H9 (cell line): ENCODE data around the gene CDCP2. TPM values are rescaled to one million over a fixed set of nuclear protein-coding genes. Genes with fewer than 3 reads are reported as not detected.

Experiments used
- DNase-seq: peaks from one replicate; pipeline ENCODE4 v3.0.0-alpha.2; 2017
- H2AFZ ChIP-seq: one replicate; pipeline ENCODE4 v1.6.1; 2013; ENCODE audit warnings: mild to moderate bottlenecking, low read length, control low read depth, moderate library complexity
- H2AK5ac ChIP-seq: 2 replicates; pipeline ENCODE4 v1.6.1; 2013; ENCODE audit warnings: low read length, control low read depth, mixed read lengths; ENCODE audit not compliant: insufficient read length
- H2BK120ac ChIP-seq: one replicate; pipeline ENCODE4 v1.6.1; 2013; ENCODE audit warnings: low read depth, mild to moderate bottlenecking, low read length, control low read depth, inconsistent platforms; ENCODE audit not compliant: poor library complexity, severe bottlenecking
- H2BK12ac ChIP-seq: 2 replicates; pipeline ENCODE4 v1.6.1; 2013; ENCODE audit warnings: low read length, control low read depth, mixed read lengths, low read depth; ENCODE audit not compliant: insufficient read length
- H2BK15ac ChIP-seq: 2 replicates; pipeline ENCODE4 v1.6.1; 2013; ENCODE audit warnings: low read depth, low read length, control low read depth
- H2BK20ac ChIP-seq: one replicate; pipeline ENCODE4 v1.6.1; 2013; ENCODE audit warnings: low read depth, mild to moderate bottlenecking, low read length, control low read depth, inconsistent platforms; ENCODE audit not compliant: poor library complexity, severe bottlenecking
- H2BK5ac ChIP-seq: 2 replicates; pipeline ENCODE4 v1.6.1; 2013; ENCODE audit warnings: low read length, control low read depth, mixed read lengths; ENCODE audit not compliant: insufficient read length
- H3K14ac ChIP-seq: 2 replicates; pipeline ENCODE4 v1.6.1; 2013; ENCODE audit warnings: low read length, control low read depth; ENCODE audit not compliant: insufficient read depth
- H3K18ac ChIP-seq: 2 replicates; pipeline ENCODE4 v1.6.1; 2013; ENCODE audit warnings: low read depth, mild to moderate bottlenecking, mixed read lengths, low read length, control low read depth; ENCODE audit not compliant: insufficient read length
- H3K23ac ChIP-seq: 2 replicates; pipeline ENCODE4 v1.6.1; 2013; ENCODE audit warnings: low read length, control low read depth, mixed read lengths, low read depth; ENCODE audit not compliant: insufficient read length
- H3K23me2 ChIP-seq: 2 replicates; pipeline ENCODE4 v1.6.1; 2013; ENCODE audit warnings: low read depth, mild to moderate bottlenecking, mixed read lengths, low read length, control low read depth; ENCODE audit not compliant: insufficient read length, poor library complexity, severe bottlenecking
- H3K27ac ChIP-seq: 2 replicates; pipeline ENCODE4 v1.5.1; 2013; ENCODE audit warnings: low read length, control low read depth, mixed read lengths, low read depth; ENCODE audit not compliant: insufficient read length
- H3K27me3 ChIP-seq: 2 replicates; pipeline ENCODE4 v1.6.1; 2013; ENCODE audit warnings: low read length, control low read depth, inconsistent platforms; ENCODE audit not compliant: insufficient read depth
- H3K4ac ChIP-seq: 2 replicates; pipeline ENCODE4 v1.6.1; 2013; ENCODE audit warnings: low read depth, mild to moderate bottlenecking, control low read depth, inconsistent platforms, low read length, moderate library complexity
- H3K4me1 ChIP-seq: 2 replicates; pipeline ENCODE4 v1.6.1; 2013; ENCODE audit warnings: low read length, control low read depth, inconsistent platforms; ENCODE audit not compliant: insufficient read depth
- H3K4me2 ChIP-seq: 2 replicates; pipeline ENCODE4 v1.6.1; 2013; ENCODE audit warnings: low read length, control low read depth, mixed read lengths; ENCODE audit not compliant: insufficient read length, insufficient read depth
- H3K56ac ChIP-seq: 2 replicates; pipeline ENCODE4 v1.6.1; 2013; ENCODE audit warnings: low read depth, mild to moderate bottlenecking, mixed read lengths, low read length, control low read depth; ENCODE audit not compliant: insufficient read length
- H3K79me1 ChIP-seq: 2 replicates; pipeline ENCODE4 v1.6.1; 2013; ENCODE audit warnings: low read depth, mild to moderate bottlenecking, moderate library complexity, low read length, control low read depth, inconsistent platforms; ENCODE audit not compliant: insufficient read depth, poor library complexity, severe bottlenecking
- H3K79me2 ChIP-seq: 2 replicates; pipeline ENCODE4 v1.6.1; 2013; ENCODE audit warnings: low read length, control low read depth, inconsistent platforms; ENCODE audit not compliant: insufficient read depth
- H3K9ac ChIP-seq: 2 replicates; pipeline ENCODE4 v1.6.1; 2013; ENCODE audit warnings: low read length, control low read depth, mixed read lengths; ENCODE audit not compliant: insufficient read length; ENCODE audit errors: extremely low read depth
- H3K9me3 ChIP-seq: one replicate; pipeline ENCODE4 v1.6.1; 2013; ENCODE audit warnings: low read depth, low read length, inconsistent platforms; ENCODE audit not compliant: control insufficient read depth
- H3T11ph ChIP-seq: one replicate; pipeline ENCODE4 v1.6.1; 2013; ENCODE audit warnings: mild to moderate bottlenecking, low read length, control low read depth, inconsistent platforms
- H4K20me1 ChIP-seq: one replicate; pipeline ENCODE4 v1.6.1; 2013; ENCODE audit not compliant: control insufficient read depth, insufficient read length, insufficient read depth
- H4K5ac ChIP-seq: 2 replicates; pipeline ENCODE4 v1.6.1; 2013; ENCODE audit warnings: low read depth, mild to moderate bottlenecking, mixed read lengths, low read length, control low read depth; ENCODE audit not compliant: insufficient read length
- H4K8ac ChIP-seq: replicated peaks from 2 replicates; pipeline ENCODE4 v1.6.1; 2013; ENCODE audit warnings: low read length, control low read depth, mixed read lengths, low read depth; ENCODE audit not compliant: insufficient read length
- H4K91ac ChIP-seq: 2 replicates; pipeline ENCODE4 v1.6.1; 2013; ENCODE audit warnings: low read depth, mild to moderate bottlenecking, moderate library complexity, mixed read lengths, low read length, control low read depth; ENCODE audit not compliant: insufficient read length
- H3K27ac Mint-ChIP-seq, 3 experiments: 2 replicates in 2 of 3; 3 replicates in 1 of 3; pipeline ENCODE4 v1.8.0; 2020 to 2021; ENCODE audit warnings: mixed read lengths in 3 of 3, mild to moderate bottlenecking in 1 of 3, moderate library complexity in 1 of 3
- H3K27me3 Mint-ChIP-seq: 2 replicates; pipeline ENCODE4 v1.8.0; 2021; ENCODE audit warnings: low read depth, mild to moderate bottlenecking, moderate library complexity, mixed read lengths
- H3K36me3 Mint-ChIP-seq, 3 experiments: 2 replicates in 2 of 3; 3 replicates in 1 of 3; pipeline ENCODE4 v1.8.0; 2020 to 2021; ENCODE audit warnings: low read depth in 3 of 3, mixed read lengths in 3 of 3; ENCODE audit not compliant: insufficient read depth in 1 of 3
- H3K4me1 Mint-ChIP-seq, 2 experiments: 2 replicates each; pipeline ENCODE4 v1.8.0; 2020; ENCODE audit warnings: mixed read lengths in 2 of 2
- H3K4me3 Mint-ChIP-seq, 2 experiments: 2 replicates in 1 of 2; 3 replicates in 1 of 2; pipeline ENCODE4 v1.8.0; 2020 to 2021; ENCODE audit warnings: mild to moderate bottlenecking in 2 of 2, mixed read lengths in 2 of 2, moderate library complexity in 1 of 2
- H3K9me3 Mint-ChIP-seq, 2 experiments: 2 replicates in 1 of 2; 3 replicates in 1 of 2; pipeline ENCODE4 v1.8.0; 2020; ENCODE audit warnings: mild to moderate bottlenecking in 2 of 2, mixed read lengths in 2 of 2, moderate library complexity in 1 of 2
- CTCF ChIP-seq: fragments of 200-600 bp; sonication (generic); conservative IDR thresholded peaks from 3 replicates; pipeline ENCODE4 v1.8.0; 2021; ENCODE audit warnings: antibody characterized with exemption, mild to moderate bottlenecking
- WGBS: extraction: QIAGEN DNeasy Blood & Tissue Kit; methylation state at CpG from one replicate; pipeline ENCODE4 v1.1.7; 2013; ENCODE audit warnings: missing lambda C conversion rate, low lambda C conversion rate, mixed read lengths; ENCODE audit not compliant: insufficient read length; ENCODE audit errors: extremely low coverage; 5-methylcytosine and 5-hydroxymethylcytosine counted together
- total RNA-seq: library from RNA; stranded (reverse); gene quantifications from 2 replicates; pipeline ENCODE4 v1.2.1, GENCODE V29; 2021

CDCP2 gene
- total RNA-seq, 1 experiment from 2014 or later: not detected

- no CpG with 5 or more reads among the region's 9 CpGs for WGBS
- H3K4me1 Mint-ChIP-seq: no peaks in the 10 kb centered on the region
- Histone ChIP-seq H2BK15ac (no peak overlapping the region), H4K5ac (no peak overlapping the region), H2BK5ac (no peak overlapping the region), H2BK12ac (no peak overlapping the region), H3K27ac (no peak overlapping the region), H3K4me1 (no peaks in the 10 kb centered on the region), H2AFZ (no peak overlapping the region), H2BK120ac (no peak overlapping the region), H3T11ph (no peak overlapping the region), H3K14ac (no peak overlapping the region), H3K27me3 (no peaks in the 10 kb centered on the region), H3K79me1 (no peaks in the 10 kb centered on the region), H3K18ac (no peak overlapping the region), H3K4ac (no peak overlapping the region), H3K79me2 (no peaks in the 10 kb centered on the region), H4K91ac (no peak overlapping the region), H4K20me1 (no peaks in the 10 kb centered on the region), H3K23ac (no peak overlapping the region), H3K9me3 (no peaks in the 10 kb centered on the region), H3K56ac (no peak overlapping the region), H3K23me2 (no peaks in the 10 kb centered on the region), H3K9ac (no peak overlapping the region), H4K8ac (no peak overlapping the region), H3K4me2 (no peak overlapping the region), H2AK5ac (no peak overlapping the region), H2BK20ac (no peak overlapping the region)
- H3K27ac Mint-ChIP-seq: no peak overlapping the region
- peaks cover 4 to 33% (median 17%) of the 10 kb centered on the region in 3 experiments; a peak in 6 of 7 replicates for H3K36me3 Mint-ChIP-seq
- DNase-seq: no peak
- H3K9me3 Mint-ChIP-seq: no peaks in the 10 kb centered on the region; a peak in 2 of 5 replicates
- no peak overlapping the region for H3K4me3 Mint-ChIP-seq
- no peak for TF ChIP-seq CTCF
- no peaks in the 10 kb centered on the region for H3K27me3 Mint-ChIP-seq
Measured at GRCh38 chr1:54190526-54190925, 37.7 kb upstream of the CDCP2 start.
